H9 (cell line): ENCODE results near the gene HK2. TPM values are rescaled to one million over a fixed set of nuclear protein-coding genes. Genes with fewer than 3 reads are reported as not detected.

Experiments used
- DNase-seq: peaks from one replicate; pipeline ENCODE4 v3.0.0-alpha.2; 2017
- H2AFZ ChIP-seq: one replicate; pipeline ENCODE4 v1.6.1; 2013; ENCODE audit warnings: mild to moderate bottlenecking, low read length, control low read depth, moderate library complexity
- H2AK5ac ChIP-seq: 2 replicates; pipeline ENCODE4 v1.6.1; 2013; ENCODE audit warnings: low read length, control low read depth, mixed read lengths; ENCODE audit not compliant: insufficient read length
- H2BK120ac ChIP-seq: one replicate; pipeline ENCODE4 v1.6.1; 2013; ENCODE audit warnings: low read depth, mild to moderate bottlenecking, low read length, control low read depth, inconsistent platforms; ENCODE audit not compliant: poor library complexity, severe bottlenecking
- H2BK12ac ChIP-seq: 2 replicates; pipeline ENCODE4 v1.6.1; 2013; ENCODE audit warnings: low read length, control low read depth, mixed read lengths, low read depth; ENCODE audit not compliant: insufficient read length
- H2BK15ac ChIP-seq: 2 replicates; pipeline ENCODE4 v1.6.1; 2013; ENCODE audit warnings: low read depth, low read length, control low read depth
- H2BK20ac ChIP-seq: one replicate; pipeline ENCODE4 v1.6.1; 2013; ENCODE audit warnings: low read depth, mild to moderate bottlenecking, low read length, control low read depth, inconsistent platforms; ENCODE audit not compliant: poor library complexity, severe bottlenecking
- H2BK5ac ChIP-seq: 2 replicates; pipeline ENCODE4 v1.6.1; 2013; ENCODE audit warnings: low read length, control low read depth, mixed read lengths; ENCODE audit not compliant: insufficient read length
- H3K14ac ChIP-seq: 2 replicates; pipeline ENCODE4 v1.6.1; 2013; ENCODE audit warnings: low read length, control low read depth; ENCODE audit not compliant: insufficient read depth
- H3K18ac ChIP-seq: 2 replicates; pipeline ENCODE4 v1.6.1; 2013; ENCODE audit warnings: low read depth, mild to moderate bottlenecking, mixed read lengths, low read length, control low read depth; ENCODE audit not compliant: insufficient read length
- H3K23ac ChIP-seq: 2 replicates; pipeline ENCODE4 v1.6.1; 2013; ENCODE audit warnings: low read length, control low read depth, mixed read lengths, low read depth; ENCODE audit not compliant: insufficient read length
- H3K23me2 ChIP-seq: 2 replicates; pipeline ENCODE4 v1.6.1; 2013; ENCODE audit warnings: low read depth, mild to moderate bottlenecking, mixed read lengths, low read length, control low read depth; ENCODE audit not compliant: insufficient read length, poor library complexity, severe bottlenecking
- H3K27ac ChIP-seq: 2 replicates; pipeline ENCODE4 v1.5.1; 2013; ENCODE audit warnings: low read length, control low read depth, mixed read lengths, low read depth; ENCODE audit not compliant: insufficient read length
- H3K27me3 ChIP-seq: 2 replicates; pipeline ENCODE4 v1.6.1; 2013; ENCODE audit warnings: low read length, control low read depth, inconsistent platforms; ENCODE audit not compliant: insufficient read depth
- H3K4ac ChIP-seq: 2 replicates; pipeline ENCODE4 v1.6.1; 2013; ENCODE audit warnings: low read depth, mild to moderate bottlenecking, control low read depth, inconsistent platforms, low read length, moderate library complexity
- H3K4me1 ChIP-seq: 2 replicates; pipeline ENCODE4 v1.6.1; 2013; ENCODE audit warnings: low read length, control low read depth, inconsistent platforms; ENCODE audit not compliant: insufficient read depth
- H3K4me2 ChIP-seq: 2 replicates; pipeline ENCODE4 v1.6.1; 2013; ENCODE audit warnings: low read length, control low read depth, mixed read lengths; ENCODE audit not compliant: insufficient read length, insufficient read depth
- H3K56ac ChIP-seq: 2 replicates; pipeline ENCODE4 v1.6.1; 2013; ENCODE audit warnings: low read depth, mild to moderate bottlenecking, mixed read lengths, low read length, control low read depth; ENCODE audit not compliant: insufficient read length
- H3K79me1 ChIP-seq: 2 replicates; pipeline ENCODE4 v1.6.1; 2013; ENCODE audit warnings: low read depth, mild to moderate bottlenecking, moderate library complexity, low read length, control low read depth, inconsistent platforms; ENCODE audit not compliant: insufficient read depth, poor library complexity, severe bottlenecking
- H3K79me2 ChIP-seq: 2 replicates; pipeline ENCODE4 v1.6.1; 2013; ENCODE audit warnings: low read length, control low read depth, inconsistent platforms; ENCODE audit not compliant: insufficient read depth
- H3K9ac ChIP-seq: 2 replicates; pipeline ENCODE4 v1.6.1; 2013; ENCODE audit warnings: low read length, control low read depth, mixed read lengths; ENCODE audit not compliant: insufficient read length; ENCODE audit errors: extremely low read depth
- H3K9me3 ChIP-seq: one replicate; pipeline ENCODE4 v1.6.1; 2013; ENCODE audit warnings: low read depth, low read length, inconsistent platforms; ENCODE audit not compliant: control insufficient read depth
- H3T11ph ChIP-seq: one replicate; pipeline ENCODE4 v1.6.1; 2013; ENCODE audit warnings: mild to moderate bottlenecking, low read length, control low read depth, inconsistent platforms
- H4K20me1 ChIP-seq: one replicate; pipeline ENCODE4 v1.6.1; 2013; ENCODE audit not compliant: control insufficient read depth, insufficient read length, insufficient read depth
- H4K5ac ChIP-seq: 2 replicates; pipeline ENCODE4 v1.6.1; 2013; ENCODE audit warnings: low read depth, mild to moderate bottlenecking, mixed read lengths, low read length, control low read depth; ENCODE audit not compliant: insufficient read length
- H4K8ac ChIP-seq: replicated peaks from 2 replicates; pipeline ENCODE4 v1.6.1; 2013; ENCODE audit warnings: low read length, control low read depth, mixed read lengths, low read depth; ENCODE audit not compliant: insufficient read length
- H4K91ac ChIP-seq: 2 replicates; pipeline ENCODE4 v1.6.1; 2013; ENCODE audit warnings: low read depth, mild to moderate bottlenecking, moderate library complexity, mixed read lengths, low read length, control low read depth; ENCODE audit not compliant: insufficient read length
- H3K27ac Mint-ChIP-seq, 3 experiments: 2 replicates in 2 of 3; 3 replicates in 1 of 3; pipeline ENCODE4 v1.8.0; 2020 to 2021; ENCODE audit warnings: mixed read lengths in 3 of 3, mild to moderate bottlenecking in 1 of 3, moderate library complexity in 1 of 3
- H3K27me3 Mint-ChIP-seq: 2 replicates; pipeline ENCODE4 v1.8.0; 2021; ENCODE audit warnings: low read depth, mild to moderate bottlenecking, moderate library complexity, mixed read lengths
- H3K36me3 Mint-ChIP-seq, 3 experiments: 2 replicates in 2 of 3; 3 replicates in 1 of 3; pipeline ENCODE4 v1.8.0; 2020 to 2021; ENCODE audit warnings: low read depth in 3 of 3, mixed read lengths in 3 of 3; ENCODE audit not compliant: insufficient read depth in 1 of 3
- H3K4me1 Mint-ChIP-seq, 2 experiments: 2 replicates each; pipeline ENCODE4 v1.8.0; 2020; ENCODE audit warnings: mixed read lengths in 2 of 2
- H3K4me3 Mint-ChIP-seq, 2 experiments: 2 replicates in 1 of 2; 3 replicates in 1 of 2; pipeline ENCODE4 v1.8.0; 2020 to 2021; ENCODE audit warnings: mild to moderate bottlenecking in 2 of 2, mixed read lengths in 2 of 2, moderate library complexity in 1 of 2
- H3K9me3 Mint-ChIP-seq, 2 experiments: 2 replicates in 1 of 2; 3 replicates in 1 of 2; pipeline ENCODE4 v1.8.0; 2020; ENCODE audit warnings: mild to moderate bottlenecking in 2 of 2, mixed read lengths in 2 of 2, moderate library complexity in 1 of 2
- CTCF ChIP-seq: fragments of 200-600 bp; sonication (generic); conservative IDR thresholded peaks from 3 replicates; pipeline ENCODE4 v1.8.0; 2021; ENCODE audit warnings: antibody characterized with exemption, mild to moderate bottlenecking
- WGBS: extraction: QIAGEN DNeasy Blood & Tissue Kit; methylation state at CpG from one replicate; pipeline ENCODE4 v1.1.7; 2013; ENCODE audit warnings: missing lambda C conversion rate, low lambda C conversion rate, mixed read lengths; ENCODE audit not compliant: insufficient read length; ENCODE audit errors: extremely low coverage; 5-methylcytosine and 5-hydroxymethylcytosine counted together
- total RNA-seq: library from RNA; stranded (reverse); gene quantifications from 2 replicates; pipeline ENCODE4 v1.2.1, GENCODE V29; 2021

Gene HK2
- total RNA-seq, 1 experiment from 2014 or later: 54.3 TPM

- no peak overlapping the region for H4K91ac ChIP-seq
- H3K4me1 Mint-ChIP-seq: no peaks in the 10 kb centered on the region
These were observed 84.0 kb downstream of the HK2 start for GRCh38 chr2:74917702-74918619.

More at GRCh38 chr2:74917702-74918619, 84.0 kb downstream of the HK2 start:
- peak; percentile 37; the same call in 1 of the 3 replicates for TF ChIP-seq CTCF
- no peak overlapping the region for H4K8ac ChIP-seq
- no peaks in the 10 kb centered on the region for H3K9me3 ChIP-seq
- no peak overlapping the region for H3K9ac ChIP-seq
- no peaks in the 10 kb centered on the region for H3K27me3 ChIP-seq
- no peak overlapping the region for H3K4me3 Mint-ChIP-seq
- H3K27ac Mint-ChIP-seq: no peak overlapping the region
- no peaks in the 10 kb centered on the region for H3K79me2 ChIP-seq
- no peak overlapping the region for H3K56ac ChIP-seq
- H2BK120ac ChIP-seq: no peak overlapping the region
- WGBS: 100% methylated on average over 2 of the region's 20 CpGs
- H2BK5ac ChIP-seq: no peak overlapping the region
- no peaks in the 10 kb centered on the region; a peak in 1 of 5 replicates for H3K9me3 Mint-ChIP-seq
- H3K36me3 Mint-ChIP-seq: no peaks in the 10 kb centered on the region
- no peak overlapping the region for H3K18ac ChIP-seq
- H3K79me1 ChIP-seq: no peaks in the 10 kb centered on the region
- H3K23ac ChIP-seq: no peak overlapping the region
- H4K5ac ChIP-seq: no peak overlapping the region
- H3K23me2 ChIP-seq: peaks cover 3% of the 10 kb centered on the region
- H2BK15ac ChIP-seq: no peak overlapping the region
- no peak overlapping the region for H2BK20ac ChIP-seq
- H3K4ac ChIP-seq: no peak overlapping the region
- H4K20me1 ChIP-seq: no peaks in the 10 kb centered on the region
- H3K4me2 ChIP-seq: no peak overlapping the region
- no peaks in the 10 kb centered on the region for H3K4me1 ChIP-seq
- H2AFZ ChIP-seq: no peak overlapping the region
- H3K14ac ChIP-seq: no peak overlapping the region
- H3K27me3 Mint-ChIP-seq: peaks cover 18% of the 10 kb centered on the region
- no peak overlapping the region for H2BK12ac ChIP-seq
- no peak for DNase-seq
- no peak overlapping the region for H3K27ac ChIP-seq
- H2AK5ac ChIP-seq: no peak overlapping the region
- no peak overlapping the region for H3T11ph ChIP-seq
